Activated naive CD4-positive, alpha-beta T cell treated with anti-CD3 and anti-CD28 coated beads, Interleukin-2, amount 10 ng/mL, durations not matched to agents 7 days and 5 days (primary cell): ENCODE results near the gene SUPT4H1.
"Not testable (repeated sequence)": the region's sequence is repeated elsewhere in the genome, so short reads cannot be mapped to it uniquely, and the experiment has no call there.

ENCODE experiments used
- CTCF ChIA-PET: fragments of 350-600 bp; sonication (Branson Sonifier 250); formaldehyde crosslinking; loops from one replicate; lab custom pipeline; 2021; ENCODE audit warnings: antibody characterized with exemption; lab: Charles Lee
- DNase-seq: peaks from one replicate; pipeline ENCODE4 v3.0.0-alpha.2; 2020
- H3K27ac Mint-ChIP-seq: one replicate; pipeline ENCODE4 v1.8.0; 2021; ENCODE audit warnings: mild to moderate bottlenecking, moderate library complexity, mixed read lengths
- H3K27me3 Mint-ChIP-seq: one replicate; pipeline ENCODE4 v1.8.0; 2021; ENCODE audit warnings: mild to moderate bottlenecking, mixed read lengths
- H3K36me3 Mint-ChIP-seq: one replicate; pipeline ENCODE4 v1.8.0; 2021; ENCODE audit warnings: mixed read lengths
- H3K4me1 Mint-ChIP-seq: one replicate; pipeline ENCODE4 v1.8.0; 2021; ENCODE audit warnings: mixed read lengths
- H3K4me3 Mint-ChIP-seq: one replicate; pipeline ENCODE4 v1.8.0; 2021; ENCODE audit warnings: mild to moderate bottlenecking, moderate library complexity, mixed read lengths
- H3K9me3 Mint-ChIP-seq: one replicate; pipeline ENCODE4 v1.8.0; 2021; ENCODE audit warnings: mixed read lengths

SUPT4H1 gene

DNA sequence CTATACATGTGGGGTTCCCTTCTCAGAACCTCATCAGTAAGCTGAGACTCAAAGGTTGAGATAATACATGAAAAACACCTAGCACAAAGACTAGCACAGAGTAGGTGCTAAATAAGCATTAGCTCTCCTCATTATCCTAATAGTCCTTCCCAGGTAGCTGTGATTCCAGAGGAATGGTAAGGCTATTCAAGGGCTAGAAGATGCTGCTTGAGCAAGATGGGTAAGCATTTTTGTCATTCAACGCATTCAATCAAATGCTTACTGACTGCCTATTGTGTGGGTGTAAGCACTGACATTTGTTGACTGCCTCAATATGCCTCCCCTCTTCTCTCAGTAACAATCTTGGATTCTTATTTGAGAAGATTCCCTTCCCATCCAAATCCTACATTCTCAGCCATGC lies 4.0 kb downstream of the SUPT4H1 start:
- Mint-ChIP-seq H3K9me3 (no peaks in the 10 kb centered on the region), H3K36me3 (peaks cover 74% of the 10 kb centered on the region), H3K27ac (peak overlapping the region; percentile 80), H3K27me3 (no peaks in the 10 kb centered on the region), H3K4me3 (no peak overlapping the region), H3K4me1 (peaks cover 90% of the 10 kb centered on the region)
- CTCF ChIA-PET = interaction anchor here (0.8 to 6.5 kb wide), 7 partner anchors 14 to 44 kb away, joined by 3 to 114 read pairs (median 5); no protein-coding TSS in a partner anchor
- DNase-seq = no peak

DNA sequence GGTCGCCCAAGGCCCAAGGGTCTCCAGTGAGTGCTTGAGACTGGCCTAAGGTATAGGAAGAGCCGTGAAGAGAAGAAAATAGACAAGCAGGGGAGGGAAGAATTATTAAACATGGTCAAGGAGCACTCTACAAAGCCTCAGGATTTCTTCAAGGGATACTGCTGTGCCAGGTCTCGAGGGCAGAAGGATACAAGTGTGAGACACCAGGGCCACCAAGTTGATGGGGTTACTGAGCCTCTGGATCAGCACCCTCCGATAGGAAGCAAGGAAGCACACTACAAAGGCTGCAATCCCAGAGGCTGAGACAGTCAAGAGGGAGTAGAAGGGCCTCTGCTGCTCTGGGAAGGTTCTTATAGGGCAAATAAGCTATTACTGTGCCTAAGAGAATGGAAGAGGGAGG lies 6.5 kb downstream of the SUPT4H1 start:
- H3K27ac Mint-ChIP-seq = peak overlapping the region; percentile 99
- peaks cover 89% of the 10 kb centered on the region for H3K4me1 Mint-ChIP-seq
- H3K9me3 Mint-ChIP-seq = no peaks in the 10 kb centered on the region
- DNase-seq = no peak
- H3K4me3 Mint-ChIP-seq = peak overlapping the region; percentile 99
- H3K27me3 Mint-ChIP-seq = no peaks in the 10 kb centered on the region
- H3K36me3 Mint-ChIP-seq = peaks cover 77% of the 10 kb centered on the region
- CTCF ChIA-PET = interaction anchor here (0.7 to 6.5 kb wide), 15 partner anchors 9 to 141 kb away, joined by 3 to 114 read pairs (median 9); partner anchors contain the start of genes RNF43 and TSPOAP1

DNA sequence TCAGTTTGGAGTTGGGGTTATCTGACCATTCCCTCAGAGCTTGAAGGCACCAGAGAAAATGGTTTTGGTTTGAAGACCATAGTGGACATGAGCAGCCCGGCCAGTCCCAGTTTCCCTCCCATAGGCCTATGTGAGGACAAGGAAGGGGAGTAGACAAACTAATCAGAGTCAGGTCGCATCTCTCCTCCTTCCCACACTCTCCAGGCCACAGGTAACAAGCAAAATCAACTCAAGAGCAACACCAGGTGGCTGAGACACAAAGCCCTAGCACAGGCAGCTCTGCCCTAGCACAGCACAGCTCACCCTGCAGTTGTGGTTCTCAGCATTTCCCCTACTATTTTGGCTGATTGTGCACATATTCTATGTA lies 7.2 kb downstream of the SUPT4H1 start:
- CTCF ChIA-PET = interaction anchor here (0.7 to 6.5 kb wide), 20 partner anchors 8 to 145 kb away, joined by 3 to 114 read pairs (median 6); partner anchors contain the start of genes RNF43, SUPT4H1 and TSPOAP1
- Mint-ChIP-seq H3K4me3 (peak overlapping the region; percentile 99), H3K27me3 (no peaks in the 10 kb centered on the region), H3K9me3 (no peaks in the 10 kb centered on the region), H3K36me3 (peaks cover 83% of the 10 kb centered on the region), H3K27ac (peak overlapping the region; percentile 99), H3K4me1 (peaks cover 90% of the 10 kb centered on the region)
- DNase-seq = peak; percentile 81

DNA sequence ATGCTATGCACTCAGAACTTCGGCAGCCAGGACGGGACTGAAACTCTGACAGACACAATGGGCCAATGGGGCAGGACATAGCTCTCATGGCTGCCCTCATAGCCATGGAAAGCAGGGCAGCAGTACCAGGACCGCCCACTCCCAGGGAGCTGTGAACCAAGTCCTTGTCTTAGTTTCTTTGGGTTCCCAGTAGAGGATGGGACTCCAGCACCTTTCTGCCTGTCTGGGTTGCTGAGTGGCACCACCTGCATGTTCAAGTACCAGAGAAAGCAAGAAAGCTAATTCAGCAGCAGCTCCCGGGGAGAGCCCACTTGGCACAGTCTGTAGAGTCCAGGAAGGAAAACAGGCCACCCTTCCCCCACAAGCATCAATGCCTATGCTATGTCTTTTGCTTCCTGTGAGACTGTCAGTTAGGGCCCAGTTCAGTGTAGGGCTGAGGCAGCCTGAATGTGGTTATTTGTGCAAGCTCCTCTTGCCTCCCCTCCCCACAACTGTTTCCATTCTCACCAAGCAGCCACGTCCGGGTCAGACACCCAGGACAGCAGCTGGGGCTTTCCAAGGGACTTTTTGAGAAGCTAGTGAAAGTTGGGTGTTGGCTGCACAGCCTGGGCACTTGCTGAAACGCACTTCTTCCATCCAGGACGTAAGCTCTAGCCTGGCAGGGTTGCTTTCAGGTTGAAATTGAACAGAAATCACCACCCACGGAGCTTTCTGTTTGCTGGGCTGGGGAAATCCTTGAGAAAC lies 7.8 kb downstream of the SUPT4H1 start:
- H3K4me1 Mint-ChIP-seq = peaks cover 85% of the 10 kb centered on the region
- peak overlapping the region; percentile 99 for H3K27ac Mint-ChIP-seq
- no peaks in the 10 kb centered on the region for H3K9me3 Mint-ChIP-seq
- peak overlapping the region; percentile 99 for H3K4me3 Mint-ChIP-seq
- DNase-seq = peak; percentile 90
- H3K36me3 Mint-ChIP-seq = peaks cover 82% of the 10 kb centered on the region
- CTCF ChIA-PET = interaction anchor here (0.8 to 6.5 kb wide), 18 partner anchors 8 to 144 kb away, joined by 3 to 114 read pairs (median 6); partner anchors contain the start of genes RNF43, SUPT4H1 and TSPOAP1
- H3K27me3 Mint-ChIP-seq = no peaks in the 10 kb centered on the region

DNA sequence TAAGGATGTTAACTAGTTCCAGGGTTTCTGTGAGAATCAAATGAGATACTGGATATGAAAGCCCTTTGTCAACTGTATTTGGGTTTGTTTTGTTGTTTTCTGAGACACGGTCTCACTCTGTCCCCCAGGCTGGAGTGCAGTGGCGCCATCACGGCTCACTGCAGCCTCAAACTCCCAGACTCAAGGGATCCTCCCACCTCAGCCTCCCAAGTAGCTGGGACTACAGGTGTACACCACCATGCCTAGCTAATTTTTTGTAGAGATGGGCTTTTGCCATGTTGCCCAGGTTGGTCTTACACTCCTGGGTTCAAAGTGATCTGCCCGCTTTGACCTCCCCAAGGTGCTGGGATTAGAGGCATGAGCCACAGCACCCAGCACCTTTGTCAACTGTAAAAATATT lies 8.9 kb downstream of the SUPT4H1 start:
- CTCF ChIA-PET = interaction anchor here (1.2 to 6.5 kb wide), 9 partner anchors 9 to 74 kb away, joined by 3 to 114 read pairs (median 21); partner anchors contain the start of genes RNF43, SUPT4H1 and TSPOAP1
- Mint-ChIP-seq H3K4me1 (peaks cover 77% of the 10 kb centered on the region), H3K27me3 (no peaks in the 10 kb centered on the region), H3K9me3 (no peaks in the 10 kb centered on the region), H3K4me3 (peak overlapping the region; percentile 99), H3K36me3 (peaks cover 80% of the 10 kb centered on the region), H3K27ac (peak overlapping the region; percentile 99)
- no peak for DNase-seq

DNA sequence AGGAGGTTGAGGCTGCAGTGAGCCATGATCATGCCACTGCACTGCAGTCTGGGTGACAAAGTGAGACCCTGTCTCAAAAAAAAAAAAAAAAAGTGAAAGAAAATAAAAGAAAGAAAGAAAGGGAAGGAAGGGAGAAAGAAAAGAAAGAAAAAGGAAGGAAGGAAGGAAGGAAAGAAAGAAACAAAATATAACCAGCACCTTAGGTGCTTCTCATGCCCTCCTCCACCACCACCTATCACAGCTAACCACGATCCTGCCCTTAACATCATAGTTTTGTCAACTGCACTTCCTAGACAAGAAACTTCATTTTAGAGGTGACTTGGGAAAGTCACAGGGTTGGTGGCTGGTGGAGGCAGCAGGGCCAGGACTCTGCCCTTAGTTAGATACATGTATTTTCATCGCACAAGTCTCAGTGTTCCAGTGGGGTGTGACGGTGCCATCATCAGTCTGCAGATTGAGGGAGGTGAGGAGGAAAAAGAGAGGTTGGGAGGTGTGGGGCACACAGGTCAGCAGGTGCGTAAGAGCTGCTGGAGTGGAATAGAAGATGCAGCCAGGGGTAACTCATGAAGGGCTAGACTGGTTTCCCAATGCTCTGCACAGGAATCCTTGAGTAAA lies 10.0 kb downstream of the SUPT4H1 start:
- H3K27ac Mint-ChIP-seq = peak overlapping the region; percentile 99
- no peak for DNase-seq
- peaks cover 70% of the 10 kb centered on the region for H3K36me3 Mint-ChIP-seq
- H3K27me3 Mint-ChIP-seq = no peaks in the 10 kb centered on the region
- H3K4me3 Mint-ChIP-seq = peak overlapping the region; percentile 99
- peaks cover 67% of the 10 kb centered on the region for H3K4me1 Mint-ChIP-seq
- no peaks in the 10 kb centered on the region for H3K9me3 Mint-ChIP-seq
- CTCF ChIA-PET = interaction anchor here (1.2 to 6.5 kb wide), 5 partner anchors 7 to 75 kb away, joined by 3 to 114 read pairs (median 8); partner anchors contain the start of genes RNF43, SUPT4H1 and TSPOAP1

DNA sequence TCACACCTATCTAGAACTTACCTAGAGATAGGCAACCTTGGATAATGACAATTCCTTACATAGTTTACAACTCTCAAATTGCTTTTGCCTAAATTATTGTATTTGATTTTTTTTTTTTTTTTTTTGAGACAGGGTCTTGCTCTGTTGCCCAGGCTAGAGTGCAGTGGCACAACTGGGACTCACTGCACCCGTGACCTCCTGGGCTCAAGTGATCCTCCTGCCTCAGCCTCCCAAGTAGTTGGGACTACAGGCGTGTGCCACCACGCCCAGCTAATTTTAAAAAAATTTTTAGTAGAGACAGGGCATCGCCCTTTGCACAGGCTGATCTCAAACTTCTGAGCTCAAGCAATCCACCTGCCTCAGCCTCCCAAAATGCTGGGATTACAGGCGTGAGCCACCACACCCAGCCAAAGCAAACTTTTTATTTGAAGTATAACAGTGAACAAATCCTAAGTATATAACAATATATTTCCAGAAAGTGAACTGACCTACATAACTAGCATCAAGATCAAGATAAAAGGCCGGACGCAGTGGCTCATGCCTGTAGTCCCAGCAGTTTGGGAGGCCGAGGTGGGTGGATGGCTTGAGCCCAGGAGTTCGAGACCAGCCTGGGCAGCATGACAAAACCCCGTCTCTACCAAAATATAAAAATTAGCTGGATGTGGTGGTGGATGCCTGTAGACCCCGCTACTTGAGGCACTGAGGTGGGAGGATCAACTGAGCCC lies 10.7 kb downstream of the SUPT4H1 start:
- DNase-seq, H3K27me3 Mint-ChIP-seq, H3K9me3 Mint-ChIP-seq: not testable (repeated sequence)
- Mint-ChIP-seq H3K4me1 (peaks cover 67% of the 10 kb centered on the region), H3K4me3 (peak overlapping the region; percentile 99), H3K36me3 (peaks cover 64% of the 10 kb centered on the region), H3K27ac (peak overlapping the region; percentile 99)
- CTCF ChIA-PET = interaction anchor here (0.7 to 6.5 kb wide), 6 partner anchors 7 to 76 kb away, joined by 3 to 114 read pairs (median 8); partner anchors contain the start of genes RNF43 and TSPOAP1

DNA sequence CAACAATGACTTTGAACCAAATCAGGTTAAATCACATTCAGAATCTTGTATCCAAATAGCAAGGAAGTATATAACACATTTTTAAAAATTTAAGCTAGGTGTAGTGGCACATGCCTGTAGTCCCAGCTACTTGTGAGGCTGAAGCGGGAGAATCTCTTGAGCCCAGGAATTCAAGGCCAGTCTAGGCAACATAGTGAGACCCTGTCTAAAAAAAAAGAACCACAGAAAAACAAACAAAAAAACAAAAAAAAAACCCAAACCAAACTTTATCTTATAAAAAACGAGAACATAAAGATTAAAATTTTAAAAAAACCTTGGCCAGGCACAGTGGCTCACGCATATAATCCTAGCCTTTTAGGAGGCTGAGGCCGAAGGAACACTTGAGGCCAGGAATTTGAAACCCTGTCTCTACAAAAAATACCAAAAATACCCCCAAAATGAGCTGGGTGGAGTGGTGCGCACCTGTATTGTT lies 11.6 kb downstream of the SUPT4H1 start:
- CTCF ChIA-PET = interaction anchor here (0.6 to 2.7 kb wide), 6 partner anchors 8 to 77 kb away, joined by 3 to 11 read pairs (median 4); partner anchors contain the start of genes RNF43 and TSPOAP1
- no peaks in the 10 kb centered on the region for H3K27me3 Mint-ChIP-seq
- H3K9me3 Mint-ChIP-seq = no peaks in the 10 kb centered on the region
- peak overlapping the region; percentile 99 for H3K27ac Mint-ChIP-seq
- H3K36me3 Mint-ChIP-seq = peaks cover 56% of the 10 kb centered on the region
- H3K4me3 Mint-ChIP-seq = peak overlapping the region; percentile 99
- no peak for DNase-seq
- peaks cover 64% of the 10 kb centered on the region for H3K4me1 Mint-ChIP-seq

DNA sequence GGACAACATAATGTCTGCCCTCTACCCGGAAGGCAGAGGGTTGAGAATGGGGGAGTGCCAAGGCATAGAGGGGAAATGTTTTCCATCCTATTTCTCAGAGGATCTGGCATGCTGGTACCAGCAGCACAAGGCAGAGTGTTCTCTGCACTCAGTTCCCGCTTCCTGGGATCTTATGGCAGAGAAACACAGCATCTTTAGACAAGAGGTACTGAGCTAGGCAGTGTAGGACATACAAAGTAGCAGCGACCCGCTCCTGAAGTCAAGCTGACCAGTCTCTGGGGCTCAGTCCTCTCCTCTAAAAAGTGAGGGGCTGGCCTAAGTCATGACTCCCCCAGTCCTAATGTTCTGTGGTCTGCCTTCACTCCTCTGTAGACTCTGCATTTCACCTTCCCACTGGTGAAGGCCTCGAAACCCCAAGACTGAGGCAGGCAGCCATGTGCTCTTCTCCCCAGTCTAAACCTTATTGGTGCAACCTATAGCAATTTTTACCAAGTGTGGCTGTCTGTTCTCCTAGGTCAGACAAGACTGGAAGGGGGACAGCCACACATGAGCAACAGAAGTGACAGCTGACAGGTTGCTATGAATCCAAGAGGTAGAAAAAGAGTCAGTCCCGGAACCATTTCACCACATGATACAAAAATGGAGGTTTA lies 12.1 kb downstream of the SUPT4H1 start:
- Mint-ChIP-seq H3K27ac (peak overlapping the region; percentile 99), H3K4me3 (peak overlapping the region; percentile 99), H3K36me3 (peaks cover 51% of the 10 kb centered on the region), H3K9me3 (no peaks in the 10 kb centered on the region), H3K4me1 (peaks cover 58% of the 10 kb centered on the region), H3K27me3 (no peaks in the 10 kb centered on the region)
- no peak for DNase-seq
- CTCF ChIA-PET = interaction anchor here (0.6 to 2.7 kb wide), 3 partner anchors 12 to 22 kb away, joined by 3 to 11 read pairs (median 6); no protein-coding TSS in a partner anchor

DNA sequence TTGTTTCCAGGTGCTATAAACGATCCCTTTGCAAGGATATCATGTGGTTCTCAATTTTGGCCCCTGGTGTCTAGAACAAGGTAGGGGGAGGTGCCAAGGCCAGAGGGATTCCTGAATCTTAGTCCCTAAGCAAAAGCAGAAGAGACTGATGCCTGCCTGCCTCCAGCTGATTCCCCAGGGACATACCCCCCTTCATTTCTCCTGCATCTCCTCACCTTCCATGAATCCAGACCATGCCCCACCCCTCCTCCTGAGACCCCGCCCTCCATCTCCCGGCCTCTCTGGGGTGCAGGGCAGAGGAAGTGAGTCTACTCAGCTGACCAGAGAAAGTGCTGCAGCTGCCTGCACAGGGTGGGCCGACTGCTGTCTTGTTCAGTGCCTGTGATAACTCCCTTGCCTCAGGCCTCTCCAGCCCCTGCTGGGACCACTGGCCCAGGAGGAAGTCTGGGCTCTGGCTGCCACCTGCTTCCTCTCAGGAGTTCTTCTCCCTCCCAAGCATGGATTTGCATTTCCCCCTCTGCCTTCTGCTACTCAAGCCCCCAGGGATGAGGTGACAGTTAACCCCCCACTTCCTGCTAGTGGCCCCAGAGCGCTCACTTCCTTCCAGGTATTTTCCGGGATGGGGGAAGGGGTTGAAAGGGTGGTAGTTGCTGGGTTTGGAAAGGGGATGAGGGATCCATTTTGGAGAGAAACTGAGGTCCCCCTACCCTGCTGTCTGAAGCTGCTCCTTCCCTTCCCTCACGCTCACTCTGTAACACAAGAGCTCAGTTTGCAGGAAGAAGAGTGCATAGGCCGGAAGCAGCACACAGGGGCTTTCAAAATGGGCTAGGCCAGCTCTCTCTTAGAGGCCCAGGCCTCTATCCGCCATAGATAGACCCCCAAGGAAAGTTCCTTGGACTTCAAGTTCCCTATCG lies 12.9 kb downstream of the SUPT4H1 start:
- H3K27ac Mint-ChIP-seq = peak overlapping the region; percentile 99
- H3K36me3 Mint-ChIP-seq = peaks cover 52% of the 10 kb centered on the region
- H3K4me1 Mint-ChIP-seq = peaks cover 56% of the 10 kb centered on the region
- no peaks in the 10 kb centered on the region for H3K9me3 Mint-ChIP-seq
- no peaks in the 10 kb centered on the region for H3K27me3 Mint-ChIP-seq
- DNase-seq = peak; percentile 81
- peak overlapping the region; percentile 99 for H3K4me3 Mint-ChIP-seq
- CTCF ChIA-PET = interaction anchor here (1.5 to 9.3 kb wide), 4 partner anchors 6 to 22 kb away, joined by 6 to 114 read pairs (median 14); partner anchors contain the start of gene SUPT4H1

DNA sequence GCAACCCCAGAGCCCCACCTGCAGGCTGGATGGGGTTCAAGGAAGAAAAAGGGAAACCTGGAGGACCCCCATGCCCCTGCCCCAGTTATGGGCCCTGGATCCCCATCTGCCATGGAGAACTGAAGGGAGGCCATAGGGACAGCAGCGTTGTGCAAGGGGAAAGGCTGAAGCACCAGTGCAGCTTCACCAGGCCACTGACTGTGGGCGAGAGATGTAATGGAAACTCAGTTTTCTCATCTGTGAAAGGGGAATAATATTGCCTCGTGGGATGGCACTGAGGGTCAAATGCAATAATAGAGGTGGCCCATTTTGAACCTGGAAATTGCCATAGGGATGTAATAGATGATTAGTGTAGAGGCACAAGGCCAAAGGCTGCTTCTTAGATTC lies 13.6 kb downstream of the SUPT4H1 start:
- Mint-ChIP-seq H3K27me3 (no peaks in the 10 kb centered on the region), H3K9me3 (no peaks in the 10 kb centered on the region), H3K4me3 (peak overlapping the region; percentile 99), H3K4me1 (peaks cover 50% of the 10 kb centered on the region), H3K36me3 (peaks cover 51% of the 10 kb centered on the region), H3K27ac (peak overlapping the region; percentile 99)
- DNase-seq = no peak
- CTCF ChIA-PET = interaction anchor here (1.4 to 9.3 kb wide), 5 partner anchors 6 to 79 kb away, joined by 8 to 114 read pairs (median 11); partner anchors contain the start of genes RNF43 and SUPT4H1
